H1 (cell line): ENCODE results near the gene EVI5. TPM values are rescaled to one million over a fixed set of nuclear protein-coding genes. Genes with fewer than 3 reads are reported as not detected.

ENCODE experiments used
- RAD21 ChIP-seq, 2 experiments: IDR thresholded peaks in 1 of 2; conservative IDR thresholded peaks in 1 of 2; 2 replicates each; pipeline ENCODE4 v1.6.1; 2011; ENCODE audit warnings: low read depth in 2 of 2, low read length in 2 of 2, improper control_type of control experiment in 1 of 2, inconsistent platforms in 1 of 2, mild to moderate bottlenecking in 1 of 2, moderate library complexity in 1 of 2
- SIX5 ChIP-seq: IDR thresholded peaks from 2 replicates; pipeline ENCODE4 v1.6.1; 2011; ENCODE audit warnings: mild to moderate bottlenecking, low read depth, low read length
- SUZ12 ChIP-seq: fragments of 200-600 bp; sonication (generic); IDR thresholded peaks from 2 replicates; pipeline ENCODE4 v1.6.1; 2012; ENCODE audit warnings: mild to moderate bottlenecking, inconsistent platforms, low read length, moderate library complexity, mixed read lengths
- TBP ChIP-seq: IDR thresholded peaks from 2 replicates; pipeline ENCODE4 v1.6.1; 2011; ENCODE audit warnings: low read depth, low read length, improper control_type of control experiment
- polyA plus RNA-seq, 7 experiments: library from polyadenylated mRNA; depleted of rRNA in 3 of 7; stranded (reverse) in 5 of 7; unstranded in 2 of 7; fragments of >200 nt in 5 of 7; fragments of 200-250 nt in 2 of 7; gene quantifications; 1 replicate in 5 of 7; 2 replicates in 1 of 7; 4 replicates in 1 of 7; pipeline versions ENCODE4 v1.2.1 to v1.2.3, GENCODE V29; 2011 to 2013; ENCODE audit warnings: missing spikeins in 2 of 7, mixed read lengths in 2 of 7
- total RNA-seq: library from RNA; stranded (reverse); fragmentation: NEBNext Ultra II Directional; extraction: Animal tissue kit (Norgen Biotek cat#: 25700); gene quantifications from 2 replicates; pipeline ENCODE4 v1.2.1, GENCODE V29; 2021
- TF ChIP-seq, protein P1 (sequence below): fragments of 300-600 bp; sonication (generic); IDR thresholded peaks from 2 replicates; pipeline ENCODE4 v1.7.1; 2012; ENCODE audit warnings: low read length, moderate library complexity, mild to moderate bottlenecking, inconsistent platforms; ENCODE audit not compliant: insufficient replicate concordance
- TF ChIP-seq, protein P2 (sequence below), 3 experiments: IDR thresholded peaks; 1 replicate in 2 of 3; 2 replicates in 1 of 3; pipeline versions ENCODE4 v1.5.1 to v1.6.1; 2011; ENCODE audit warnings: low read length in 3 of 3, mild to moderate bottlenecking in 3 of 3, inconsistent platforms in 2 of 3, low read depth in 1 of 3, moderate library complexity in 1 of 3; ENCODE audit not compliant: insufficient read depth in 1 of 3; ENCODE audit errors: control extremely low read depth in 1 of 3

The EVI5 gene
- total and polyA plus RNA-seq, 2 of the 8 experiments (the other 6 are each of a cell fraction or from before 2014, with no cell fraction given) = 1.7 to 13.7 TPM

DNA sequence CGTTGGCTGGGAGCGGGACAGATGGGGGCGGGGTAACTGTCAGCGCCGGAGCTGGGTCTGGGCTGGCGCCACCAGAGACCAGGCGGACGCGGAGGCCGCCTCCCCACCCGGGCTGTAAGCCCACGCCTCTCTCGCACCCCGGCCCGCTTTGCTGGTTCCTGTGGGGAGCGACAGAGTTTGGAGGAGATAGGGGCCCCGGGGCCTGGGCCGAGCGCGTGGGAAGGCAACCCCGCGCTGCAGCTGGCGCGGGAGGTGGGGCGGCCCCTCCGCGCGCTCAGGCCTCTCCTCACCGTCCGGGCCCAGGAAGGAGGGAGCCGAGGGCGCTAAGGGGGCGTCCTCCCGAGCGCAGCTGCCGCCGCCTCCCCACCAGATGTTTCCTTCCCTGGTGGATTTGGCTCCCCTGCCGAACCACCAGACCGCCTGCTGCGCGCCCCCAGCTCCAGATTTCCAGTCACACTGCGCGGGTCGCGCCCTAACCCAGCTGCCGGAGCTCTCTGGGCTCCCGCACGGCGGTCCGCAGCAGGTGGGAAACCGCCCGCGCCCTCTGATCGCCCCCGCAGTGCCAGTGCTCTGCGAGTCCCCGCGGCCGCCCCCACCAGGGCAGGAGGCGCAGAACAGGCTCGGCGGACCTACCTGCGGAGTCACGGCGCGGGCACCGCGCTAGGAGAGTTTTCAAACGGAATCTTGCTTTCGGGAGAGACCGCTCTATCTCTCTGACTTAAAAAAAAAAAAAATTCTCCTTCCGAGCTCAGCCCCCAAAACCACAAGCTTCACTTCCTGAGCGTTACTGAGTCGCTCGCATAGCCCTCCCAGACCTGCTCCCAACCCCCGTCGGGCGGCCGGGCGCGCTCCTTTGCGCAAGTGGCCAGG lies 299.3 kb downstream of the EVI5 start (continued):
- TF ChIP-seq, protein P1, sequence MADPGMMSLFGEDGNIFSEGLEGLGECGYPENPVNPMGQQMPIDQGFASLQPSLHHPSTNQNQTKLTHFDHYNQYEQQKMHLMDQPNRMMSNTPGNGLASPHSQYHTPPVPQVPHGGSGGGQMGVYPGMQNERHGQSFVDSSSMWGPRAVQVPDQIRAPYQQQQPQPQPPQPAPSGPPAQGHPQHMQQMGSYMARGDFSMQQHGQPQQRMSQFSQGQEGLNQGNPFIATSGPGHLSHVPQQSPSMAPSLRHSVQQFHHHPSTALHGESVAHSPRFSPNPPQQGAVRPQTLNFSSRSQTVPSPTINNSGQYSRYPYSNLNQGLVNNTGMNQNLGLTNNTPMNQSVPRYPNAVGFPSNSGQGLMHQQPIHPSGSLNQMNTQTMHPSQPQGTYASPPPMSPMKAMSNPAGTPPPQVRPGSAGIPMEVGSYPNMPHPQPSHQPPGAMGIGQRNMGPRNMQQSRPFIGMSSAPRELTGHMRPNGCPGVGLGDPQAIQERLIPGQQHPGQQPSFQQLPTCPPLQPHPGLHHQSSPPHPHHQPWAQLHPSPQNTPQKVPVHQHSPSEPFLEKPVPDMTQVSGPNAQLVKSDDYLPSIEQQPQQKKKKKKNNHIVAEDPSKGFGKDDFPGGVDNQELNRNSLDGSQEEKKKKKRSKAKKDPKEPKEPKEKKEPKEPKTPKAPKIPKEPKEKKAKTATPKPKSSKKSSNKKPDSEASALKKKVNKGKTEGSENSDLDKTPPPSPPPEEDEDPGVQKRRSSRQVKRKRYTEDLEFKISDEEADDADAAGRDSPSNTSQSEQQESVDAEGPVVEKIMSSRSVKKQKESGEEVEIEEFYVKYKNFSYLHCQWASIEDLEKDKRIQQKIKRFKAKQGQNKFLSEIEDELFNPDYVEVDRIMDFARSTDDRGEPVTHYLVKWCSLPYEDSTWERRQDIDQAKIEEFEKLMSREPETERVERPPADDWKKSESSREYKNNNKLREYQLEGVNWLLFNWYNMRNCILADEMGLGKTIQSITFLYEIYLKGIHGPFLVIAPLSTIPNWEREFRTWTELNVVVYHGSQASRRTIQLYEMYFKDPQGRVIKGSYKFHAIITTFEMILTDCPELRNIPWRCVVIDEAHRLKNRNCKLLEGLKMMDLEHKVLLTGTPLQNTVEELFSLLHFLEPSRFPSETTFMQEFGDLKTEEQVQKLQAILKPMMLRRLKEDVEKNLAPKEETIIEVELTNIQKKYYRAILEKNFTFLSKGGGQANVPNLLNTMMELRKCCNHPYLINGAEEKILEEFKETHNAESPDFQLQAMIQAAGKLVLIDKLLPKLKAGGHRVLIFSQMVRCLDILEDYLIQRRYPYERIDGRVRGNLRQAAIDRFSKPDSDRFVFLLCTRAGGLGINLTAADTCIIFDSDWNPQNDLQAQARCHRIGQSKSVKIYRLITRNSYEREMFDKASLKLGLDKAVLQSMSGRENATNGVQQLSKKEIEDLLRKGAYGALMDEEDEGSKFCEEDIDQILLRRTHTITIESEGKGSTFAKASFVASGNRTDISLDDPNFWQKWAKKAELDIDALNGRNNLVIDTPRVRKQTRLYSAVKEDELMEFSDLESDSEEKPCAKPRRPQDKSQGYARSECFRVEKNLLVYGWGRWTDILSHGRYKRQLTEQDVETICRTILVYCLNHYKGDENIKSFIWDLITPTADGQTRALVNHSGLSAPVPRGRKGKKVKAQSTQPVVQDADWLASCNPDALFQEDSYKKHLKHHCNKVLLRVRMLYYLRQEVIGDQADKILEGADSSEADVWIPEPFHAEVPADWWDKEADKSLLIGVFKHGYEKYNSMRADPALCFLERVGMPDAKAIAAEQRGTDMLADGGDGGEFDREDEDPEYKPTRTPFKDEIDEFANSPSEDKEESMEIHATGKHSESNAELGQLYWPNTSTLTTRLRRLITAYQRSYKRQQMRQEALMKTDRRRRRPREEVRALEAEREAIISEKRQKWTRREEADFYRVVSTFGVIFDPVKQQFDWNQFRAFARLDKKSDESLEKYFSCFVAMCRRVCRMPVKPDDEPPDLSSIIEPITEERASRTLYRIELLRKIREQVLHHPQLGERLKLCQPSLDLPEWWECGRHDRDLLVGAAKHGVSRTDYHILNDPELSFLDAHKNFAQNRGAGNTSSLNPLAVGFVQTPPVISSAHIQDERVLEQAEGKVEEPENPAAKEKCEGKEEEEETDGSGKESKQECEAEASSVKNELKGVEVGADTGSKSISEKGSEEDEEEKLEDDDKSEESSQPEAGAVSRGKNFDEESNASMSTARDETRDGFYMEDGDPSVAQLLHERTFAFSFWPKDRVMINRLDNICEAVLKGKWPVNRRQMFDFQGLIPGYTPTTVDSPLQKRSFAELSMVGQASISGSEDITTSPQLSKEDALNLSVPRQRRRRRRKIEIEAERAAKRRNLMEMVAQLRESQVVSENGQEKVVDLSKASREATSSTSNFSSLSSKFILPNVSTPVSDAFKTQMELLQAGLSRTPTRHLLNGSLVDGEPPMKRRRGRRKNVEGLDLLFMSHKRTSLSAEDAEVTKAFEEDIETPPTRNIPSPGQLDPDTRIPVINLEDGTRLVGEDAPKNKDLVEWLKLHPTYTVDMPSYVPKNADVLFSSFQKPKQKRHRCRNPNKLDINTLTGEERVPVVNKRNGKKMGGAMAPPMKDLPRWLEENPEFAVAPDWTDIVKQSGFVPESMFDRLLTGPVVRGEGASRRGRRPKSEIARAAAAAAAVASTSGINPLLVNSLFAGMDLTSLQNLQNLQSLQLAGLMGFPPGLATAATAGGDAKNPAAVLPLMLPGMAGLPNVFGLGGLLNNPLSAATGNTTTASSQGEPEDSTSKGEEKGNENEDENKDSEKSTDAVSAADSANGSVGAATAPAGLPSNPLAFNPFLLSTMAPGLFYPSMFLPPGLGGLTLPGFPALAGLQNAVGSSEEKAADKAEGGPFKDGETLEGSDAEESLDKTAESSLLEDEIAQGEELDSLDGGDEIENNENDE = no peak
- TF ChIP-seq, protein P2, sequence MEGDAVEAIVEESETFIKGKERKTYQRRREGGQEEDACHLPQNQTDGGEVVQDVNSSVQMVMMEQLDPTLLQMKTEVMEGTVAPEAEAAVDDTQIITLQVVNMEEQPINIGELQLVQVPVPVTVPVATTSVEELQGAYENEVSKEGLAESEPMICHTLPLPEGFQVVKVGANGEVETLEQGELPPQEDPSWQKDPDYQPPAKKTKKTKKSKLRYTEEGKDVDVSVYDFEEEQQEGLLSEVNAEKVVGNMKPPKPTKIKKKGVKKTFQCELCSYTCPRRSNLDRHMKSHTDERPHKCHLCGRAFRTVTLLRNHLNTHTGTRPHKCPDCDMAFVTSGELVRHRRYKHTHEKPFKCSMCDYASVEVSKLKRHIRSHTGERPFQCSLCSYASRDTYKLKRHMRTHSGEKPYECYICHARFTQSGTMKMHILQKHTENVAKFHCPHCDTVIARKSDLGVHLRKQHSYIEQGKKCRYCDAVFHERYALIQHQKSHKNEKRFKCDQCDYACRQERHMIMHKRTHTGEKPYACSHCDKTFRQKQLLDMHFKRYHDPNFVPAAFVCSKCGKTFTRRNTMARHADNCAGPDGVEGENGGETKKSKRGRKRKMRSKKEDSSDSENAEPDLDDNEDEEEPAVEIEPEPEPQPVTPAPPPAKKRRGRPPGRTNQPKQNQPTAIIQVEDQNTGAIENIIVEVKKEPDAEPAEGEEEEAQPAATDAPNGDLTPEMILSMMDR (IDR thresholded peaks at IDR 0.05; ENCODE audit: control extremely low read depth in 1 of 3, insufficient read depth in 1 of 3, low read depth in 1 of 3, low read length in 3 of 3) = peak; percentile 27 to 54 (median 46); a peak in 3 of 4 replicates
- peak; percentile 68 for TF ChIP-seq SUZ12
- no peak for TF ChIP-seq SIX5
- peak; percentile 27 to 42; a peak in 3 of 4 replicates for TF ChIP-seq RAD21 (IDR thresholded peaks at IDR 0.05 in 1 of 2, conservative IDR thresholded peaks at IDR 0.05 in 1 of 2; ENCODE audit: low read depth in 2 of 2, low read length in 2 of 2)
- TF ChIP-seq TBP = no peak
